ENCODE results near the gene FAM168A. TPM values are rescaled to one million over a fixed set of nuclear protein-coding genes. Genes with fewer than 3 reads are reported as not detected.

Gene FAM168A
- total and polyA plus RNA-seq, 2 of the 8 experiments (the other 6 are each of a cell fraction or from before 2014, with no cell fraction given): 17.1 to 21.6 TPM

- H3K9me3 ChIP-seq (ENCODE audit: insufficient read depth in 2 of 2, low read depth in 1 of 2, low read length in 1 of 2): no peaks in the 10 kb centered on the region
- no peak overlapping the region for H4K8ac ChIP-seq (ENCODE audit: extremely low read depth, insufficient read depth, low read length)
- peak overlapping the region in 3 of 4 experiments; percentile 48 to 73 (median 55); a peak in 4 of 7 replicates for H3K9ac ChIP-seq (replicated peaks in 1 of 4; ENCODE audit: extremely low read depth in 1 of 4, low read depth in 3 of 4, low read length in 3 of 4)
- H4K5ac ChIP-seq (ENCODE audit: insufficient read length, low read depth, low read length): peak overlapping the region; percentile 36
- peak; percentile 10 for TF ChIP-seq SAP30 (IDR thresholded peaks at IDR 0.05; ENCODE audit: insufficient read depth, insufficient replicate concordance, low read length)
- no peak for TF ChIP-seq MAX (IDR thresholded peaks at IDR 0.05)
- TF ChIP-seq SIN3A (conservative IDR thresholded peaks at IDR 0.05 in 1 of 2, IDR thresholded peaks at IDR 0.05 in 1 of 2; ENCODE audit: low read depth in 1 of 2, low read length in 2 of 2): 0 out of 4 replicates have a peak, but pooled peaks of 1 of the 2 experiments have one; percentile 9
- TF ChIP-seq USF2 (IDR thresholded peaks at IDR 0.05; ENCODE audit: low read length): no peak
- TF ChIP-seq SRF (IDR thresholded peaks at IDR 0.05; ENCODE audit: low read depth, low read length): no peak
- TF ChIP-seq HDAC6 (IDR thresholded peaks at IDR 0.05; ENCODE audit: low read depth, low read length): no peak
- TF ChIP-seq BRCA1 (IDR thresholded peaks at IDR 0.05; ENCODE audit: low read depth, low read length): no peak
- TF ChIP-seq TAF7 (optimal IDR thresholded peaks at IDR 0.05; ENCODE audit: borderline replicate concordance, low read depth, low read length): peak; percentile 42
- H2BK12ac ChIP-seq (ENCODE audit: low read depth, low read length): no peak overlapping the region
- WGBS, 2 experiments (ENCODE audit: extremely low coverage in 1 of 2, insufficient coverage in 1 of 2, insufficient read length in 1 of 2, insufficient replicate concordance in 2 of 2, low coverage in 1 of 2, low lambda C conversion rate in 2 of 2, missing lambda C conversion rate in 1 of 2): 51% methylated on average over 20 of the region's 20 CpGs; no CpG with 5 or more reads in 1 of the 2 experiments
- H2BK120ac ChIP-seq (replicated peaks; ENCODE audit: low read depth, low read length): no peak overlapping the region
- H3K4me2 ChIP-seq (ENCODE audit: insufficient read depth in 1 of 2, low read depth in 2 of 2, low read length in 2 of 2): peak overlapping the region; percentile 38 to 75
- ChIA-PET CTCF (ENCODE audit: partially characterized antibody) (interaction anchor here (0.6 to 4.2 kb wide), 8 partner anchors 9 to 120 kb away, joined by 3 to 19 read pairs (median 3); no protein-coding TSS in a partner anchor), POLR2A (ENCODE audit: partially characterized antibody) (interaction anchor here (0.6 to 1.4 kb wide), 10 partner anchors 16 to 194 kb away, joined by 3 to 4 read pairs (median 3); partner anchors contain the start of gene RAB6A)
- no peaks in the 10 kb centered on the region for H3K36me3 ChIP-seq (ENCODE audit: control insufficient read depth in 2 of 4, insufficient read depth in 4 of 4, low read length in 3 of 4)
- H3K4me3 ChIP-seq (ENCODE audit: extremely low read depth in 1 of 4, insufficient read depth in 2 of 4, low read depth in 3 of 4, low read length in 4 of 4): peak overlapping the region; percentile 80 to 95 (median 90); a peak in 7 of 8 replicates
- peaks cover 7 to 35% of the 10 kb centered on the region in 2 experiments for H3K79me2 ChIP-seq (ENCODE audit: control insufficient read depth in 1 of 2, insufficient read depth in 2 of 2, low read length in 2 of 2)
- 0 out of 2 replicates have a peak overlapping the region, but pooled peaks have one; percentile 20 for H3K18ac ChIP-seq (ENCODE audit: extremely low read depth, low read length)
- no peak overlapping the region for H3K14ac ChIP-seq (ENCODE audit: insufficient read length)
- no peak overlapping the region for H2BK5ac ChIP-seq (ENCODE audit: low read depth, low read length)
- FAIRE-seq (no peak), DNase-seq (ENCODE audit: low read depth in 1 of 2, low spot score in 2 of 2) (no peak)
- no peak overlapping the region for H3K23ac ChIP-seq (ENCODE audit: insufficient read length)
- no peak overlapping the region for H2BK20ac ChIP-seq (ENCODE audit: low read length)
- H2AK5ac ChIP-seq (ENCODE audit: low read depth, low read length): no peak overlapping the region
- peaks cover 0 to 3% of the 10 kb centered on the region in 2 experiments for H4K20me1 ChIP-seq (replicated peaks in 1 of 2; ENCODE audit: control insufficient read depth in 1 of 2, insufficient read depth in 2 of 2, low read length in 2 of 2)
- peaks cover 3 to 10% (median 7%) of the 10 kb centered on the region in 4 experiments; a peak in 6 of 7 replicates for H3K4me1 ChIP-seq (replicated peaks in 1 of 4; ENCODE audit: control insufficient read depth in 3 of 4, insufficient read depth in 4 of 4, low read length in 3 of 4)
- H3K4ac ChIP-seq (replicated peaks; ENCODE audit: insufficient read length, low read depth, low read length): no peak overlapping the region
- H2BK15ac ChIP-seq (ENCODE audit: low read length): no peak overlapping the region
- peaks cover 6% of the 10 kb centered on the region; the same call in 1 of the 2 replicates for H3K79me1 ChIP-seq (ENCODE audit: low read depth, low read length)
- no peaks in the 10 kb centered on the region for H3K27me3 ChIP-seq (replicated peaks in 1 of 4; ENCODE audit: control insufficient read depth in 3 of 4, extremely low read depth in 1 of 4, insufficient read depth in 3 of 4, low read length in 3 of 4)
- no peak overlapping the region for H3K56ac ChIP-seq (replicated peaks; ENCODE audit: insufficient read length, low read depth, low read length)
- no peak overlapping the region for H4K91ac ChIP-seq (replicated peaks; ENCODE audit: insufficient read length, low read length)
- H2AFZ ChIP-seq (ENCODE audit: low read length): peak overlapping the region; percentile 98
- H3K23me2 ChIP-seq (ENCODE audit: low read depth, low read length): peaks cover 10% of the 10 kb centered on the region; the same call in 1 of the 2 replicates
- H3K27ac ChIP-seq (ENCODE audit: low read depth, low read length): no peak overlapping the region; the same call in 1 of the 2 replicates
Observed at GRCh38 chr11:73598719-73599379, 937 bp upstream of the FAM168A start.

Data from H1 (cell line).